Activated CD4-positive, alpha-beta T cell treated with anti-CD3 and anti-CD28 coated beads, Interleukin-2, amount 10 ng/mL, durations not matched to agents 7 days and 5 days (primary cell): ENCODE results near the gene POC1B. TPM values are rescaled to one million over a fixed set of nuclear protein-coding genes. Genes with fewer than 3 reads are reported as not detected.

Experiments
- CTCF ChIA-PET: fragments of 350-600 bp; sonication (Branson Sonifier 250); formaldehyde crosslinking; loops from one replicate; lab custom pipeline; 2021; ENCODE audit warnings: antibody characterized with exemption; lab: Charles Lee
- POLR2A ChIA-PET: fragments of 350-600 bp; sonication (Branson Sonifier 250); formaldehyde crosslinking; loops from one replicate; lab custom pipeline; 2021; ENCODE audit warnings: antibody characterized with exemption; lab: Charles Lee
- DNase-seq: peaks from one replicate; pipeline ENCODE4 v3.0.0-alpha.2; 2020
- H3K27ac Mint-ChIP-seq: one replicate; pipeline ENCODE4 v1.8.0; 2021; ENCODE audit warnings: mild to moderate bottlenecking, moderate library complexity, mixed read lengths
- H3K27me3 Mint-ChIP-seq: one replicate; pipeline ENCODE4 v1.8.0; 2021; ENCODE audit warnings: mixed read lengths
- H3K36me3 Mint-ChIP-seq: one replicate; pipeline ENCODE4 v1.8.0; 2021; ENCODE audit warnings: low read depth, mixed read lengths
- H3K4me1 Mint-ChIP-seq: one replicate; pipeline ENCODE4 v1.8.0; 2021; ENCODE audit warnings: mixed read lengths
- H3K4me3 Mint-ChIP-seq: one replicate; pipeline ENCODE4 v1.8.0; 2021; ENCODE audit warnings: mild to moderate bottlenecking, moderate library complexity, mixed read lengths
- H3K9me3 Mint-ChIP-seq: one replicate; pipeline ENCODE4 v1.8.0; 2021; ENCODE audit warnings: mixed read lengths
- total RNA-seq, 2 experiments: library from RNA; stranded (reverse); gene quantifications; one replicate each; pipeline ENCODE4 v1.2.3, GENCODE V29; 2021

The POC1B gene
- total RNA-seq, result 10 to 100 TPM; 33.2 to 41.0 TPM

- peaks cover 28% of the 10 kb centered on the region for H3K36me3 Mint-ChIP-seq
- ChIA-PET CTCF (interaction anchor here (0.7 to 2.6 kb wide), 11 partner anchors 9 to 507 kb away, joined by 3 to 15 read pairs (median 4); no protein-coding TSS in a partner anchor), POLR2A (no interaction called here)
- peak within 1 kb of the TSS; percentile 95 for H3K4me3 Mint-ChIP-seq
- no peaks in the 10 kb centered on the region for H3K9me3 Mint-ChIP-seq
- DNase-seq, result peak; percentile 71
- H3K27ac Mint-ChIP-seq, result peak within 1 kb of the TSS; percentile 96
- H3K4me1 Mint-ChIP-seq, result peaks cover 59% of the 10 kb centered on the region
- no peaks in the 10 kb centered on the region for H3K27me3 Mint-ChIP-seq
These were observed at the start of gene POC1B for GRCh38 chr12:89525824-89526770. Gene POC1B, minus strand, starts transcription at chr12:89526047. Its CDS starts 152 bp downstream, at chr12:89525895.

GRCh38 chr12:89575374-89575773, 49.5 kb upstream of the POC1B start:
- Mint-ChIP-seq H3K4me3 (no peak overlapping the region), H3K9me3 (no peaks in the 10 kb centered on the region), H3K36me3 (no peaks in the 10 kb centered on the region), H3K4me1 (no peaks in the 10 kb centered on the region), H3K27me3 (no peaks in the 10 kb centered on the region), H3K27ac (no peak overlapping the region)
- CTCF ChIA-PET, result no interaction called here
- DNase-seq, result no peak
- POLR2A ChIA-PET, result no interaction called here

GRCh38 chr12:89574736-89575208, 48.9 kb upstream of the POC1B start:
- CTCF ChIA-PET, result no interaction called here
- no peak overlapping the region for H3K4me3 Mint-ChIP-seq
- H3K27me3 Mint-ChIP-seq, result no peaks in the 10 kb centered on the region

GRCh38 chr12:89573051-89573810, 47.4 kb upstream of the POC1B start:
- H3K4me3 Mint-ChIP-seq, result no peak overlapping the region
- DNase-seq, result no peak
- ChIA-PET POLR2A (no interaction called here), CTCF (no interaction called here)
- no peak overlapping the region for H3K27ac Mint-ChIP-seq
- no peaks in the 10 kb centered on the region for H3K27me3 Mint-ChIP-seq
- H3K36me3 Mint-ChIP-seq, result no peaks in the 10 kb centered on the region
- H3K9me3 Mint-ChIP-seq, result no peaks in the 10 kb centered on the region
- H3K4me1 Mint-ChIP-seq, result no peaks in the 10 kb centered on the region

More at GRCh38 chr12:89574736-89575208, 48.9 kb upstream of the POC1B start:
- no peak for DNase-seq
- H3K36me3 Mint-ChIP-seq, result no peaks in the 10 kb centered on the region
- no peak overlapping the region for H3K27ac Mint-ChIP-seq
- POLR2A ChIA-PET, result no interaction called here
- H3K9me3 Mint-ChIP-seq, result no peaks in the 10 kb centered on the region
- no peaks in the 10 kb centered on the region for H3K4me1 Mint-ChIP-seq

GRCh38 chr12:89571491-89572195, 45.8 kb upstream of the POC1B start:
- no peaks in the 10 kb centered on the region for H3K4me1 Mint-ChIP-seq
- ChIA-PET CTCF (interaction anchor here (0.5 kb wide), 1 partner anchor 42 kb away, joined by 3 read pairs; no protein-coding TSS in a partner anchor), POLR2A (no interaction called here)
- H3K4me3 Mint-ChIP-seq, result no peak overlapping the region
- no peaks in the 10 kb centered on the region for H3K36me3 Mint-ChIP-seq
- DNase-seq, result no peak
- no peak overlapping the region for H3K27ac Mint-ChIP-seq
- no peaks in the 10 kb centered on the region for H3K27me3 Mint-ChIP-seq
- H3K9me3 Mint-ChIP-seq, result no peaks in the 10 kb centered on the region

- Mint-ChIP-seq H3K36me3 (no peaks in the 10 kb centered on the region), H3K27me3 (no peaks in the 10 kb centered on the region), H3K27ac (no peak overlapping the region), H3K4me1 (no peaks in the 10 kb centered on the region), H3K9me3 (no peaks in the 10 kb centered on the region), H3K4me3 (no peak overlapping the region)
- POLR2A ChIA-PET, result no interaction called here
- no peak for DNase-seq
- CTCF ChIA-PET, result no interaction called here
These were observed 42.6 kb upstream of the POC1B start for GRCh38 chr12:89568484-89568883.

- ChIA-PET POLR2A (no interaction called here), CTCF (no interaction called here)
- H3K27ac Mint-ChIP-seq, result no peak overlapping the region
- H3K36me3 Mint-ChIP-seq, result no peaks in the 10 kb centered on the region
- no peak overlapping the region for H3K4me3 Mint-ChIP-seq
- no peaks in the 10 kb centered on the region for H3K27me3 Mint-ChIP-seq
- H3K4me1 Mint-ChIP-seq, result no peaks in the 10 kb centered on the region
- H3K9me3 Mint-ChIP-seq, result no peaks in the 10 kb centered on the region
- no peak for DNase-seq
These were observed 41.9 kb upstream of the POC1B start for GRCh38 chr12:89567691-89568239.

GRCh38 chr12:89566615-89567014, 40.8 kb upstream of the POC1B start:
- H3K4me1 Mint-ChIP-seq, result no peaks in the 10 kb centered on the region
- ChIA-PET CTCF (interaction anchor here (0.9 to 1.0 kb wide), 2 partner anchors 72 to 98 kb away, joined by 3 read pairs; no protein-coding TSS in a partner anchor), POLR2A (no interaction called here)
- H3K27me3 Mint-ChIP-seq, result no peaks in the 10 kb centered on the region
- H3K9me3 Mint-ChIP-seq, result no peaks in the 10 kb centered on the region
- H3K27ac Mint-ChIP-seq, result no peak overlapping the region
- no peak for DNase-seq
- no peak overlapping the region for H3K4me3 Mint-ChIP-seq
- H3K36me3 Mint-ChIP-seq, result no peaks in the 10 kb centered on the region

- Mint-ChIP-seq H3K4me1 (no peaks in the 10 kb centered on the region), H3K36me3 (no peaks in the 10 kb centered on the region), H3K27ac (no peak overlapping the region), H3K4me3 (no peak overlapping the region), H3K9me3 (no peaks in the 10 kb centered on the region), H3K27me3 (no peaks in the 10 kb centered on the region)
- CTCF ChIA-PET, result interaction anchor here (0.5 to 1.2 kb wide), 3 partner anchors 13 to 105 kb away, joined by 3 read pairs; no protein-coding TSS in a partner anchor
- no peak for DNase-seq
- POLR2A ChIA-PET, result no interaction called here
These were observed 39.2 kb upstream of the POC1B start for GRCh38 chr12:89565002-89565401.

- Mint-ChIP-seq H3K36me3 (no peaks in the 10 kb centered on the region), H3K9me3 (no peaks in the 10 kb centered on the region), H3K4me3 (no peak overlapping the region), H3K4me1 (no peaks in the 10 kb centered on the region), H3K27ac (no peak overlapping the region), H3K27me3 (no peaks in the 10 kb centered on the region)
- CTCF ChIA-PET, result no interaction called here
- POLR2A ChIA-PET, result no interaction called here
- DNase-seq, result no peak
These were observed 33.9 kb upstream of the POC1B start for GRCh38 chr12:89559753-89560152.

- Mint-ChIP-seq H3K27me3 (no peaks in the 10 kb centered on the region), H3K4me1 (no peaks in the 10 kb centered on the region), H3K27ac (no peak overlapping the region), H3K9me3 (no peaks in the 10 kb centered on the region), H3K36me3 (peaks cover 2% of the 10 kb centered on the region), H3K4me3 (no peak overlapping the region)
- ChIA-PET POLR2A (no interaction called here), CTCF (no interaction called here)
- DNase-seq, result no peak
These were observed 31.1 kb upstream of the POC1B start for GRCh38 chr12:89556976-89557375.

- POLR2A ChIA-PET, result no interaction called here
- Mint-ChIP-seq H3K4me3 (no peak overlapping the region), H3K9me3 (no peaks in the 10 kb centered on the region), H3K27me3 (no peaks in the 10 kb centered on the region), H3K36me3 (peaks cover 2% of the 10 kb centered on the region), H3K4me1 (no peaks in the 10 kb centered on the region), H3K27ac (no peak overlapping the region)
- CTCF ChIA-PET, result interaction anchor here (0.9 to 1.5 kb wide), 3 partner anchors 9 to 29 kb away, joined by 3 to 4 read pairs (median 3); no protein-coding TSS in a partner anchor
- DNase-seq, result no peak
These were observed 26.5 kb upstream of the POC1B start for GRCh38 chr12:89552376-89552775.
